Liver (tissue), 9 donors: ENCODE results near the gene IRGQ. TPM values are rescaled to one million over a fixed set of nuclear protein-coding genes. Genes with fewer than 3 reads are reported as not detected.
"Not testable (repeated sequence)": the region's sequence is repeated elsewhere in the genome, so short reads cannot be mapped to it uniquely, and the experiment has no call there.

Experiments used
- DNase-seq: peaks from one replicate; pipeline ENCODE4 v3.0.0-alpha.2; 2017; ENCODE audit warnings: low spot score
- H3K27ac ChIP-seq, 2 donors: one replicate each; pipeline ENCODE4 v1.7.0; 2013; ENCODE audit warnings: inconsistent platforms in 2 of 2, low read length in 2 of 2, control low read depth in 1 of 2, low read depth in 1 of 2, mild to moderate bottlenecking in 1 of 2
- H3K27me3 ChIP-seq, 4 donors: one replicate each; pipeline versions ENCODE4 v1.6.1 to v1.7.0; 2013; ENCODE audit warnings: low read length in 3 of 4, inconsistent platforms in 1 of 4, mild to moderate bottlenecking in 1 of 4, moderate library complexity in 1 of 4; ENCODE audit not compliant: control insufficient read depth in 4 of 4, insufficient read depth in 4 of 4
- H3K36me3 ChIP-seq, 4 donors: one replicate each; pipeline versions ENCODE4 v1.6.1 to v1.7.0; 2013; ENCODE audit warnings: low read length in 3 of 4, mild to moderate bottlenecking in 3 of 4, low read depth in 1 of 4, moderate library complexity in 1 of 4; ENCODE audit not compliant: control insufficient read depth in 4 of 4, insufficient read depth in 3 of 4
- H3K4me1 ChIP-seq, 4 donors: one replicate each; pipeline versions ENCODE4 v1.6.1 to v1.7.0; 2013; ENCODE audit warnings: low read length in 3 of 4, mild to moderate bottlenecking in 3 of 4, moderate library complexity in 1 of 4; ENCODE audit not compliant: control insufficient read depth in 4 of 4, insufficient read depth in 4 of 4
- H3K4me3 ChIP-seq, 3 donors: one replicate each; pipeline versions ENCODE4 v1.6.1 to v1.7.0; 2013; ENCODE audit warnings: low read length in 3 of 3, control low read depth in 1 of 3, low read depth in 1 of 3, mild to moderate bottlenecking in 1 of 3
- H3K9ac ChIP-seq, 2 donors: one replicate each; pipeline ENCODE4 v1.7.0; 2013; ENCODE audit warnings: low read length in 2 of 2, mild to moderate bottlenecking in 2 of 2, moderate library complexity in 2 of 2, control low read depth in 1 of 2, low read depth in 1 of 2
- H3K9me3 ChIP-seq, 4 donors: one replicate each; pipeline versions ENCODE4 v1.6.1 to v1.7.0; 2013; ENCODE audit warnings: low read length in 3 of 4; ENCODE audit not compliant: control insufficient read depth in 4 of 4
- ATF3 ChIP-seq: IDR thresholded peaks from 2 replicates; pipeline ENCODE4 v1.6.1; 2016; ENCODE audit warnings: antibody characterized with exemption
- CTCF ChIP-seq: fragments of 150-350 bp; IDR thresholded peaks from 2 replicates; pipeline ENCODE4 v1.5.1; 2017; ENCODE audit warnings: improper control_type of control experiment, low read depth, low read length; ENCODE audit not compliant: missing input control
- EGR1 ChIP-seq, 2 donors: IDR thresholded peaks; 2 replicates each; pipeline ENCODE4 v1.6.1; 2016 to 2018; ENCODE audit warnings: antibody characterized with exemption in 2 of 2, low read depth in 2 of 2
- FOXA1 ChIP-seq: IDR thresholded peaks from 2 replicates; pipeline ENCODE4 v1.6.1; 2016; ENCODE audit warnings: antibody characterized with exemption
- FOXA2 ChIP-seq: IDR thresholded peaks from 2 replicates; pipeline ENCODE4 v1.6.1; 2016; ENCODE audit warnings: antibody characterized with exemption
- GABPA ChIP-seq, 2 donors: IDR thresholded peaks in 1 of 2; conservative IDR thresholded peaks in 1 of 2; 2 replicates each; pipeline ENCODE4 v1.6.1; 2016; ENCODE audit warnings: antibody characterized with exemption in 2 of 2, mild to moderate bottlenecking in 1 of 2, moderate library complexity in 1 of 2
- HNF4A ChIP-seq, 2 donors: conservative IDR thresholded peaks; 2 replicates each; pipeline ENCODE4 v1.6.1; 2016; ENCODE audit warnings: antibody characterized with exemption in 2 of 2, mild to moderate bottlenecking in 2 of 2
- HNF4G ChIP-seq: IDR thresholded peaks from 2 replicates; pipeline ENCODE4 v1.6.1; 2016; ENCODE audit warnings: antibody characterized with exemption
- JUND ChIP-seq, 2 donors: IDR thresholded peaks; 2 replicates each; pipeline ENCODE4 v1.6.1; 2016; ENCODE audit warnings: antibody characterized with exemption in 2 of 2
- MAX ChIP-seq: IDR thresholded peaks from 2 replicates; pipeline ENCODE4 v1.6.1; 2016; ENCODE audit warnings: antibody characterized with exemption
- NR2F2 ChIP-seq: IDR thresholded peaks from 2 replicates; pipeline ENCODE4 v1.6.1; 2016; ENCODE audit warnings: antibody characterized with exemption
- RAD21 ChIP-seq, 2 donors: IDR thresholded peaks; 2 replicates each; pipeline ENCODE4 v1.6.1; 2016; ENCODE audit warnings: antibody characterized with exemption in 2 of 2, mild to moderate bottlenecking in 2 of 2
- REST ChIP-seq: IDR thresholded peaks from 2 replicates; pipeline ENCODE4 v1.6.1; 2016; ENCODE audit warnings: antibody characterized with exemption, mild to moderate bottlenecking
- RXRA ChIP-seq, 2 donors: IDR thresholded peaks; 2 replicates each; pipeline ENCODE4 v1.6.1; 2017 to 2018; ENCODE audit warnings: antibody characterized with exemption in 2 of 2, mild to moderate bottlenecking in 1 of 2
- SP1 ChIP-seq: IDR thresholded peaks from 2 replicates; pipeline ENCODE4 v1.6.1; 2018; ENCODE audit warnings: antibody characterized with exemption, mild to moderate bottlenecking
- TAF1 ChIP-seq: conservative IDR thresholded peaks from 2 replicates; pipeline ENCODE4 v1.6.1; 2016; ENCODE audit warnings: antibody characterized with exemption, mild to moderate bottlenecking
- YY1 ChIP-seq: IDR thresholded peaks from 2 replicates; pipeline ENCODE4 v1.6.1; 2016; ENCODE audit warnings: antibody characterized with exemption, mild to moderate bottlenecking
- ZBTB33 ChIP-seq: IDR thresholded peaks from 2 replicates; pipeline ENCODE4 v1.6.1; 2016; ENCODE audit warnings: antibody characterized with exemption
- WGBS: extraction: QIAGEN DNeasy Blood & Tissue Kit; methylation state at CpG from one replicate; pipeline ENCODE4 v1.1.7; 2013; 5-methylcytosine and 5-hydroxymethylcytosine counted together
- polyA plus RNA-seq, 2 donors: library from polyadenylated mRNA; stranded (reverse) in 1 of 2; unstranded in 1 of 2; fragments of 200-250 nt in 1 of 2; fragments of >200 nt in 1 of 2; fragmentation: Nextera tagmentation in 1 of 2; extraction: Ambion mirVana in 1 of 2; gene quantifications; one replicate each; pipeline versions ENCODE4 v1.2.1 to v1.2.3, GENCODE V29; 2013 to 2015
- total RNA-seq, 2 donors: library from RNA; depleted of rRNA; stranded (reverse); fragments of >200 nt; gene quantifications; one replicate each; pipeline ENCODE4 v1.2.3, GENCODE V29; 2014
- donor health status: healthy.
- donor health status: healthy.
- donor health status: healthy.
- donor health status: healthy.
- donor health status: healthy.

Gene IRGQ
- total and polyA plus RNA-seq, 4 donors: 2.8 to 15.5 (median 5.2) TPM

GRCh38 chr19:43548706-43549105 is 47.2 kb downstream of the IRGQ start (continued):
- TF ChIP-seq ZBTB33: no peak
- no peak for TF ChIP-seq EGR1 (IDR thresholded peaks at IDR 0.05; ENCODE audit: low read depth in 2 of 2)
- TF ChIP-seq FOXA1: no peak
- TF ChIP-seq GABPA (IDR thresholded peaks at IDR 0.05 in 1 of 2, conservative IDR thresholded peaks at IDR 0.05 in 1 of 2): no peak
- TF ChIP-seq YY1: no peak
- TF ChIP-seq ATF3: no peak
- TF ChIP-seq RAD21 (IDR thresholded peaks at IDR 0.05): no peak

GRCh38 chr19:43547926-43548325 is 48.0 kb downstream of the IRGQ start:
- H3K27me3 ChIP-seq, H3K9ac ChIP-seq, DNase-seq, H3K9me3 ChIP-seq, H3K4me3 ChIP-seq, H3K4me1 ChIP-seq, H3K27ac ChIP-seq: not testable (repeated sequence)
- peaks cover 8 to 34% (median 18%) of the 10 kb centered on the region in 4 donors for H3K36me3 ChIP-seq
- 93% methylated on average over 20 of the region's 24 CpGs for WGBS

- H3K4me3 ChIP-seq: no peak overlapping the region
- peaks cover 4 to 13% (median 7%) of the 10 kb centered on the region in 4 donors for H3K4me1 ChIP-seq
- H3K9ac ChIP-seq: no peak overlapping the region
- DNase-seq: no peak
- peaks cover 3 to 26% (median 14%) of the 10 kb centered on the region in 4 donors for H3K36me3 ChIP-seq
- H3K27me3 ChIP-seq: no peaks in the 10 kb centered on the region
- H3K27ac ChIP-seq: no peak overlapping the region
- H3K9me3 ChIP-seq: no peaks in the 10 kb centered on the region
- 99% methylated on average over 3 of the region's 3 CpGs for WGBS
- TF ChIP-seq FOXA1: no peak
- no peak for TF ChIP-seq SP1
- TF ChIP-seq NR2F2: no peak
- TF ChIP-seq CTCF: no peak
- TF ChIP-seq YY1: no peak
- TF ChIP-seq EGR1 (IDR thresholded peaks at IDR 0.05; ENCODE audit: low read depth in 2 of 2): no peak
- TF ChIP-seq HNF4G: no peak
- no peak for TF ChIP-seq REST
- no peak for TF ChIP-seq RXRA (IDR thresholded peaks at IDR 0.05)
- TF ChIP-seq ZBTB33: no peak
- no peak for TF ChIP-seq TAF1
- TF ChIP-seq JUND (IDR thresholded peaks at IDR 0.05): no peak
- TF ChIP-seq RAD21 (IDR thresholded peaks at IDR 0.05): no peak
- no peak for TF ChIP-seq MAX
- no peak for TF ChIP-seq GABPA (IDR thresholded peaks at IDR 0.05 in 1 of 2, conservative IDR thresholded peaks at IDR 0.05 in 1 of 2)
- no peak for TF ChIP-seq HNF4A (conservative IDR thresholded peaks at IDR 0.05)
- no peak for TF ChIP-seq ATF3
- no peak for TF ChIP-seq FOXA2
Observed at GRCh38 chr19:43546581-43546980, 49.4 kb downstream of the IRGQ start.
